Mucosa of descending colon (tissue), 3 donors: Measurements from ENCODE around the gene PEX19. TPM values are rescaled to one million over a fixed set of nuclear protein-coding genes. Genes with fewer than 3 reads are reported as not detected.

Experiments used
- ATAC-seq: fragments of 200-7000 bp; cut with Tn5 transposase; one replicate; pipeline ENCODE4 v1.9.1; 2020; ENCODE audit warnings: mild to moderate bottlenecking, moderate library complexity
- DNase-seq, 3 donors: peaks; one replicate each; pipeline ENCODE4 v3.0.0-alpha.2; 2020
- H3K36me3 ChIP-seq: fragments of 200-600 bp; one replicate; pipeline ENCODE4 v1.8.0; 2021; ENCODE audit warnings: low read depth, mild to moderate bottlenecking
- H3K4me1 ChIP-seq: fragments of 200-600 bp; one replicate; pipeline ENCODE4 v1.8.0; 2021; ENCODE audit warnings: low read depth, mild to moderate bottlenecking
- H3K4me3 ChIP-seq: fragments of 200-600 bp; one replicate; pipeline ENCODE4 v1.8.0; 2021; ENCODE audit warnings: mild to moderate bottlenecking
- H3K9me3 ChIP-seq: fragments of 200-600 bp; one replicate; pipeline ENCODE4 v1.8.0; 2021; ENCODE audit warnings: mild to moderate bottlenecking
- CTCF ChIP-seq: fragments of 200-600 bp; IDR thresholded peaks from one replicate; pipeline ENCODE4 v1.8.0; 2022; ENCODE audit warnings: antibody characterized with exemption, mild to moderate bottlenecking
- intact Hi-C, 2 donors: fragments of 100-400 bp; cut with DNase I in 1 of 2; cut with micrococcal nuclease in 1 of 2; formaldehyde crosslinking; loops; one replicate each; pipeline versions ENCODE4 v1.11.0 to v1.11.1; 2022; cut with DNase I, micrococcal nuclease
- total RNA-seq, 3 donors: library from RNA; stranded (reverse); fragmentation: NEBNext Ultra II Directional in 2 of 3; extraction: Animal tissue kit (Norgen Biotek cat#: 25700) in 2 of 3; gene quantifications; one replicate each; pipeline versions ENCODE4 v1.2.1 to v1.2.4, GENCODE V29; 2021 to 2023
- donor health status: DM: no; HTN: no; CAD: no; lungs with moderate emphysema.
- donor health status: DM: no; HTN: no; CAD: no.
- donor health status: DM: no; HTN: yes; CAD: no.

PEX19 gene
- total RNA-seq, 3 donors from 2014 or later, result 53.7 to 82.0 (median 76.3) TPM

GRCh38 chr1:160244209-160244608 lies 40.7 kb downstream of the PEX19 start:
- H3K4me3 ChIP-seq, result no peak overlapping the region
- DNase-seq (no peak), ATAC-seq (no peak)
- peaks cover 4% of the 10 kb centered on the region for H3K36me3 ChIP-seq
- TF ChIP-seq CTCF, result no peak
- intact Hi-C loops, result no loop called here
- no peaks in the 10 kb centered on the region for H3K4me1 ChIP-seq
- H3K9me3 ChIP-seq, result no peaks in the 10 kb centered on the region

GRCh38 chr1:160243767-160244166 lies 41.2 kb downstream of the PEX19 start:
- intact Hi-C loops, result no loop called here
- Histone ChIP-seq H3K36me3 (peaks cover 4% of the 10 kb centered on the region), H3K4me3 (no peak overlapping the region), H3K4me1 (no peaks in the 10 kb centered on the region), H3K9me3 (no peaks in the 10 kb centered on the region)
- DNase-seq (no peak), ATAC-seq (no peak)
- no peak for TF ChIP-seq CTCF

- Histone ChIP-seq H3K4me3 (no peak overlapping the region), H3K9me3 (no peaks in the 10 kb centered on the region), H3K36me3 (peaks cover 4% of the 10 kb centered on the region), H3K4me1 (no peaks in the 10 kb centered on the region)
- DNase-seq (no peak), ATAC-seq (no peak)
- intact Hi-C loops, result no loop called here
- TF ChIP-seq CTCF, result no peak
Observed at GRCh38 chr1:160239582-160240299, 45.2 kb downstream of the PEX19 start.

- no peak for ATAC-seq
- intact Hi-C loops, result no loop called here
- H3K9me3 ChIP-seq, result no peaks in the 10 kb centered on the region
- H3K36me3 ChIP-seq, result peaks cover 4% of the 10 kb centered on the region
- H3K4me1 ChIP-seq, result no peaks in the 10 kb centered on the region
- DNase-seq, result no peak
- H3K4me3 ChIP-seq, result no peak overlapping the region
- TF ChIP-seq CTCF, result no peak
Observed at GRCh38 chr1:160238408-160238807, 46.5 kb downstream of the PEX19 start.

GRCh38 chr1:160237558-160237957 lies 47.4 kb downstream of the PEX19 start:
- ATAC-seq (no peak), DNase-seq (no peak)
- H3K9me3 ChIP-seq, result no peaks in the 10 kb centered on the region
- intact Hi-C loops, result no loop called here
- TF ChIP-seq CTCF, result no peak
- peaks cover 4% of the 10 kb centered on the region for H3K36me3 ChIP-seq
- H3K4me3 ChIP-seq, result no peak overlapping the region
- H3K4me1 ChIP-seq, result no peaks in the 10 kb centered on the region
